DMS53 treated with DMSO at 0.1 percent for 48 hours (cell line): ENCODE results near the gene TBC1D7.
A peak's percentile ranks its signal among the peaks of the same experiment; 100 is the strongest.

Experiments used
- DNase-seq: peaks from one replicate; lab custom pipeline; 2025; ENCODE audit not compliant: unreplicated experiment; lab: John Stamatoyannopoulos, UW

The TBC1D7 gene

DNA sequence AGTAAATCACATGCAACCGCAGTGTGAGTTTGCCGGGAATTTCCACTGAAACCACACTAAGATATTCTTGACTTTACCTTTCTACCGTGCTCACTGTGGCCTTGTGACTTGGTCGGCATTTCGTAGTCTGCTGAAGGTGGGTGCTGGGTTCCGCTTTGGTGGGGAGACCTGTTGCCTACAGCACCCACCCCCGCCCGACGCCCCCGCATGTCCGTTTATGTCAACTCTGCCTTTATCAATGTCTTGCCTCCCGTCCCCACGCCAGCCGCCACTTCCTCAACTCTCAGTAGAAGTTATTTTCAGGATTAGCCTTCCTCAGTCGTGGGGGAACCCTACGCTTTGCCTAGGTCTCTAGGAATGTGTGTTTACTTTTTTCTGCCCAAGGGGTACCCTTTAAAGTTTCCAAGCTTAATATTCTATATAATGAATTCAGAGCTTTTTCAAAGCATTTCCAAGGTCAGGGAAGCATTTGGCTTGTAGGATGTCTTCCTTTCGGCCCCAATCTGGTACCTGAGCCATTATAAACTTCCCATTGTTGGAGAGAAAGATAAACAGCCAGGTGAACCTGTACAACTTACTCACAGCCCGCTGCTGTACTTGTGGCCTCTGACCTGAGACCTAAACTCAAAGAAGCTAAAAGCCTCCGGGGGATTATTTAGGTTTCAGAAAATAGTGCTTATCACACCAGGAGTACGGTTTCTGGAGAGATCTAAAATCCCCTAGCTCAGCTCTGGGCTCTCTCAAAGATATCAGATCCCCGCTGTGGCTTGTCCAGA lies 54.2 kb downstream of the TBC1D7 start:
- no peak for DNase-seq

DNA sequence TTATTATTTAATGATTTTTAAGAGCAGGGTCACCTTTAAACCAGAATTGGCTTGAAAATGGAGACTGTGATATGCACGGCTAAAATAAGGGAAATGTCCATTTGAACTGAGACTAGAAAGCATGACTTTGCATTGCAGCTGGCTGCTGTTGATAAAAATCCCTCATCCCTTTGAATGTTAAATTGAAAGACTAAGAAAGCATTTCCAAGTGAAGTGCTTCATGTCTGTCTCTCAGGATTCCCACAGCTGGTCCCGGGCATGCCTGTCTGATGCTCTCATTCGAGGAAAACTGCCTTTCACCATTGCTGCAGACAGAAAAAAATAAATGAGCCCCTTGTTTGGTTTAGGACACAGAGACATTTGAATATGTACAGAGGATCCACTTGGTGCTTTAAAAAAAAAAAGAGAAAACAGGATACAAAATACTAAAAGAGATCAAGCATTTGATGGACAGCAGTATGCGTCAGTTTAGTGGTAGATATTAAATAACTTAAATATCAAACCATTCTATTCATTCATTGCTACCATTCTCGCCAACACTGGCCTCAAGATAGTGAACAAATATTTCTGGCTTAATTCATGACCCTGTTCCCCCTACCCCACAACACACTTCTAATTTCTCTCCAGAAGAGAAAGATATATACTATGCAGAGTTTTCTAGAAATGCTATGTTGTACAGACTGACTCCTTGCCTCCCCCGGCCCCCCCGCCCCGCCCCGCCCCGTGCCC lies 55.0 kb downstream of the TBC1D7 start:
- DNase-seq: no peak

DNA sequence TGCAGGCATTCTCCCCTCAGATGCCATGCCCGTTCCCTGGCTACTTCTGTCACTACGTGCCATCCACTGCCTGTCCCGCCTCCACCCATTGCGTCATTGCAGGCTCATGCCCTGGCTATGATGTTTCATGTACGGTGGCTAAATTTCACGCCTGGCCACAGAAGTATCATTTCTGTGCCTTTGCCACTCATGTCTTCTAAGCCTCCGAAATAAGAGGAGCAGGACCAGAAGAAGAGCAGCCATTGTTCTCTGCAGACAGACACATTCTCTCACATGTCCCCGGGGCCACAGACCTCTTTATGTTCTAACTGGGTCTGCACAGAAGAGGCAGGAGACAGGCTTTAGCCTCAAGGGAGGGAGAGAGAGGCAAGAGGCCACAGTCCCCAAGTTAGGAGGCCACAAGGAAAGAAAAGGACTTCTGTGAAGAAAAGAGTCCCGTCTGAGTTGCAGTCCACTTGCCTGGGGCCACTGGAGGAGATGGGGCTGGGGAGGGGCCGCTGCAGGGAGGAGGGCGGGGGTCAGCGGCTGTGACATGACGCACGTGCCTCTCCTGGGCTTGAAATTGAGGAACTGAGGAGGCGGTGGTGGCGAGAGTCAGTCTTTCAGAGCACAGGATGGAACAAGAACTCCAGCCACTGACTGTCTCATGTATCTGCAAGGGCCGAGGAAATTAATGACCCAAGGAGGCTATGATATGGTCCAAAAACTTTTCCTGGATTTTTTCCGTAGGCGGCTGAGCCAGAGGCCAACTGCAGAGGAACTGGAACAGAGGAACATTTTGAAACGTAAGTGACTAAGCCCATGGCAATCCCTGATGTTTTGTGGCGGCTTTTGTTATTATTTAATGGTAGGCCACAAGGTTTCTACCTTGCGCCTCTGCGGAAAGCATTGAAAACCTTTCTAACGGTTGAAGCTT lies 55.9 kb downstream of the TBC1D7 start:
- DNase-seq: no peak

DNA sequence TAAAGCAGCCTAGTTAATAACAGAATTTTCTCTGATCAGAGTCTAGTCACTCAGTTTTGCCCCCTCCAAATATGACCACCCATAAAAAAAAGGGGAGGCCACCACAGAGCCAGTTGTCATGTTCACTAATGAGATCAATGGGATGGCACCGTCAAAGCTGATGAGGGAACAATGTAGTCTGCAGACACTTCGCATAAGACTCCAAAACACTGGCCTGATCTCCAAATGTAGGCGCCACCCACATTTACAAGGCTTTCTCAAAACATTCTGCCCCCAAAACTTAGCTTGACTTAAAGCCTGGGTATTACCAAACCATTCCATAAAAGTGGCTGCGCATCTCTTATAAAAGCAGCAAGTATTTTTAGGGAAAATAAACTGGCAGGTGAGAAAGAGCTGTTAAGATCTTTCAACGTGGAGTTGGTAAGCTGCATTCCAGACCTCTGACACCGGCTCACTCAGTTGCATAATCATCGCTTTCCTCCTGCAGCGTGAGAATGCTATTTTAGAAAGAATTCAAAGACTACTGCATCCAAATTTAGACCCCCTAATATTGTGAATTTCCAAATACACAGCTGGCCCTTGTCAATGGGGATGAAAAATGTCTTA lies 59.3 kb downstream of the TBC1D7 start:
- DNase-seq: no peak

DNA sequence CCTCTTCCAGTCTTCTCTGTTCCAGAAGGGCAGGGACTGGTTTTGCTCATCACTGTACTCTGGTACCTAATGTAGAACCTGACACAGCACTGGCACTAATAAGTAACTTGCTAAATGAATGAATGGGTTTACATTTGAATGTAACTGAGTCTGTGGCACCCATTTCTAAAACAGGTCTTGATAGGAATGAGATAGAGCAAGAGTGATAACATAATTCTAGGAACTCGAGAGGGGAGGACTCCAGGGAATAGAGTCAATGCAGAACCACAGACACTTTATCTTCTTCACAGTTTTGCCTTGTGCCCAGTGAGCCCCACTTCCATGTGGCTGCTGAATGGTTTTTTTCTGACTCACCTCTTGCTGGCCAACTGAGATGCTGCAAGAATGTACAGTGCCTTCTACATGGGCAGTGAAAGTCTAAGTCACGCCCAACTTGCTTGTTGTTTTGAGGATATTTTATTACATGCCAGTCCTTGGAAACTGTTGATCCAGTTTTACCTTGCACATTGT lies 61.1 kb downstream of the TBC1D7 start:
- no peak for DNase-seq

DNA sequence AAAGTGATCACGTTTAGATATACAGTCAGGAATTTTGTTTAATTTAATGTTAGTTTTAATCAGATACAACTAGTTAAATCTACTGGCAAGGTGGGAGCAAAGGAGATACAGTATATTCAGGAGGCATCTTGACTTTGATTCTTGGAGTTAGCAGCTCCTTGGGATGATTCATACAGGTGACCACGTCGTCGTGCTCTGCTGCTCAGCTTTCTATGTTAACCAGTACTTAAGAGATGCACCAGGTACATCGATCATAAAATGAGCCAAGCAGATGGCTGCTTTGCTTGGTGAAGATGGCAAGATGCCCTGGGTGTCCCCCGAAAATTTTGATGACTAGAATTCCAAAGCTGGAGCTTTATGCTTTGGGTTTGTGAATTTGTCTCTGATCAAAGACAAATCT lies 64.7 kb downstream of the TBC1D7 start:
- DNase-seq: no peak

DNA sequence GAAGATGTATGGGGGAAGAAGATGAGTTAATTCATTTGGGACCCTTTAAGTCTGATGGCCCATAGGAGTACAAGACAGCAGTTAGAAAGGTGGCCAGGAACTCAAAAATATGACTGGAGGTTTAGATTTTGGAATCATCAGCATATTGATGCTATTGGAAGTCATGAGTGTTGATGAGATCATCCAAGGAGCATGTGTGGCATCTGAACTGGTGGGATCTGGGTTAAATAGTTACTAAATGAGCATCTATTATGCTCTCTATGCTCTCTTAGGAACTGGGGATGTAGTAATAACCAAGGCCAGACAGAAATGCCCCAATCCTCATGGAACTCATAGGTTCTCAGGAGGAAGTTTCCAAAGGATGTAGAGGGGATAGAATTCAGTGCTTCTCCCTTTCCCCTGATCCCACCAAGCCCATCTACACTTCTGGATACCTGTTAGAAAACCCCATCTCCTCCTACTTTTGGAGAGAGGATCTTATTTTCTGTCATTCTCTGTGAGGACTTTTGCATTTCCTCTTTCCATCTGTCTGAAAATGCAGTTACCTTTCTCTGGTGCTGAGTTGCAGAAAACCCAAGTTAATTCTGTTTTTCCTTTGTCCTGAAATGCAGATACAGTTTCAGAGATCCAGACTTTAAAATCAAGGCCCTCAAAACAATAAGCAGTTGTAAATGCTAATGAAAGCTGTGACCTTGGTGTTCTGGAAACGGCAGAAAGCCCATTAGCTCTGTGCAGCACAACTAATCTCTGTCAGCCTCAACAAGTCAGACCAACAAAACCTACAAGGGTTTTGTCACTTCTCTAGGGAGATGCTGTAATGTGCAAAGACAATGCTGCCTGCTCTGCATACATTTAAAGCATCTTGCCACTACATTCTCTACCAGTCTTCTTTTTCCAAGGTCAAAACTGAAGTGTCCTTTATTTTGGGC lies 65.8 kb downstream of the TBC1D7 start:
- no peak for DNase-seq

DNA sequence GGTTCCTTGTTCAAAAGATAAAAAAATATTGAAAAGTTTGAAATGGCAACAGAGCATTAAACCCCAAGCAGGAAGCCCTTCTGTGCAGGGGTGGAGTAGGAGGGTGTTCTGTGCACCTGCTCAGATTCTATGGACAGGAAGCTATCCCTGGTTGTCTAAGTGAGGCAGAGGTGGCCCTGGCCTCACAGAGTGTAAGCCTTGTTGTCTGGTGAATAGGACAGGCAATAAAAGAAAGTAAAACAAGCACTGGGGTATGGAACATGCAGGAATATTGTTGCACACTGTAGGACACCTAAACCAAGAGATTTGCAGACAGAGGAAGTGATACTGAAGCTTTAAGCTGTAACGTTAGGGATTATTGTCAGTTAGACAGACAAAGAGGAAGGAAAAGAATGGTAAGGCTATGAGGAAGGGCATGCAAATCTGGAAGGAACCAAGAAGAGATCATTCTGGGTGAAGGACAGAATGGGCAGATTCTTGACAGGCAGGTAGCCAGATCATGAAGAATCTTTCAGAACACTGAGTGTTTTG lies 66.8 kb downstream of the TBC1D7 start:
- DNase-seq: peak; percentile 17

DNA sequence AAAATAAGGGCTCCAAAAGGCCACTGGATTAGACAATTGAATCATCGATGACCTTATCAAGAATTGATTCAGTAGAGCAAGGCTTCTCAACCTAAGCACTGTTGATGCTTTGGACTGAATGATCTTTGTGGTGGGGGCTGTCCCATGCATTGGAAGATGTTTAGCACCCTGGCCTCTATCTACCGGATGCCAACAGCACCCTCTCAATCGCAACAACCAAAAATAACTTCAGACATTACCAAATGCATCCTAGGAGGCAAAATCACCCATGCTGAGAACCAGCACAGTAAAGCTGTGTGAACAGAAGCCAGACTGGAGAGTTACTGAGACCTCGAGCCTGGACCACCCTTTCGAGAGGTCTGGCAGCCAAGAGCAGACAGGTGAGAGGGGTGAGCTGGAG lies 67.5 kb downstream of the TBC1D7 start:
- DNase-seq: no peak

DNA sequence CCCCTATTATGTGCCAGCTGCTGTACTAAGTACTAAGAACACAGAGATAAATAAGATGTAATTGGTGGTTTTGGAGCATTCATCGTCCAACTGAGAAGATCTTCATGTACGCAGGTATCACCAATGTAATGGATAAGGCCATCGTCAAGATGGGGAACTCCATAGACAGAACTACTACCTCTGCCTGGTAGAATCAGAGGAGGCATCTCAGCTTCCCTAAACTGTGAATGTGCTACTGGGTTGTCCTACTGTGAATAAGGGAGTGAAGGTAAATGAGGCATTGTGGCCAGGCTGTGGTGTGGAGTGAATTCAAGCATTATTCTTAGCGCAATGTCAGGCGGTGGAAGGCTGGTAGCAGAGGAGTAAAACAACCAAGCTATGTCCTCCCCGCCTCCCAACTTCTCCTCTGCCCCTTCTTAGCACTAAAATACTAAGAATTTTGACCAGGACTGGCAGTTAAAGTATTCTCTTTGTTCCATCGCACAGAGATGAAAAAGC lies 68.2 kb downstream of the TBC1D7 start:
- DNase-seq: no peak

DNA sequence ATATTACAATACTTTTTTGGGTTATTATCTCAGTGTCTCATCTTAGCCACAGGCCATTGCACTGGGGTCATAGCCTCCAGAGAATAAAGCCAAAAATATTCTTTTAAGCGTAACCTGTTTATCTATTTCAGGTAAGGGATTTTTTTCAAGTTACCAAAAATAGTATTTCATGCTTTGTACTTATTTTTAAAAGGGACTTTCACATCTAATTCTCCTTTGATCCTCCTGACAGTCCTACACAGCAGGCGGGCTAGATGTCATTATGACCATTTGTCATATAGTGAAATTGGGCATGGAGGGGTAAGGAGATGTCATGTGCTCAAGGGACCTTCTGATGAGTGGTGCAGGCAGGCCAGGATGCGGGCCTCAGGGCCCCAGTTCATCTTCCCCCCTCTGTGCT lies 68.9 kb downstream of the TBC1D7 start:
- no peak for DNase-seq

DNA sequence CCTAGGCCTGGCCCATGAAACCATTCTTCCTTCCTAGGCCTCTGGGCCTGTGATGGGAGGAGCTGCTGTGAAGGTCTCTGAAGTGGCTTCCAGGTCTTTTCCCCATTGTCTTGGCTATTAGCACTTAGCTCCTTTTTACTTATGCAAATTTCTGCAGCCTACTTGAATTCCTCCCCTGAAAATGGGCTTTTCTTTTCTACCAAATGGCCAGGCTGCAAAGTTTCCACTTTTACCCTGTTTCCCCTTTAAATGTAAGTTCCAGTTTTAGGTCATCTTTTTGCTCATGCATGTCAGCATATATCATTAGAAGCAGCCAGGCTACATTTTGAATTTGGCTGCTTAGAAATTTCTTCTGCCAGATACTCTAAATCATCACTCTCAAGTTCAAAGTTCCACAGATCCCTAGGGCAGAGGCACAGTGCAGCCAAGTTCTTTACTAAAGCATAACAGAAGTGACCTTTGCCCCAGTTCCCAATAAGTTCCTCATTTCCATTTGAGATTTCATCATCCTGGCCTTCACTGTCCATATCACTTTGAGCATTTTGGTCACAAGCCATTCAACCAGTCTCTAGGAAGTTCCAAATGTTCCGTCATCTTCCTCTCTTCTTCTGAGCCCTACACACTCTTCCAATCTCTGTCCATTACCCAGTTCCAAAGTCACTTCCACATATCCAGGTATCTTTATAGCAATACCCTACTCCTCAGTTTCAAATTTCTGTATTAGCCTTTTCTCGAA lies 71.9 kb downstream of the TBC1D7 start:
- DNase-seq: no peak
